WERI-Rb-1 (cell line): ENCODE measurements around the gene MAPK8IP3.

Experiments used
- DNase-seq: peaks from one replicate; pipeline ENCODE4 v3.0.0-alpha.2; 2020
- H3K27ac ChIP-seq: fragments of 250-450 bp; sonication (Bioruptor Pico); 2 replicates; pipeline ENCODE4 v1.5.1; 2020; ENCODE audit warnings: mild to moderate bottlenecking, moderate library complexity
- H3K27me3 ChIP-seq: fragments of 250-450 bp; sonication (Bioruptor Pico); 2 replicates; pipeline ENCODE4 v1.5.1; 2021; ENCODE audit warnings: mild to moderate bottlenecking, low read depth, moderate library complexity; ENCODE audit not compliant: insufficient read depth, severe bottlenecking
- H3K36me3 ChIP-seq: fragments of 250-450 bp; sonication (Bioruptor Pico); 2 replicates; pipeline ENCODE4 v1.5.1; 2020; ENCODE audit warnings: mild to moderate bottlenecking, moderate library complexity
- H3K4me3 ChIP-seq: 2 replicates; pipeline ENCODE4 v1.5.1; 2011; ENCODE audit warnings: low read depth, mild to moderate bottlenecking, control low read depth, low read length
- H3K9me3 ChIP-seq: fragments of 250-450 bp; sonication (Bioruptor Pico); 2 replicates; pipeline ENCODE4 v1.5.1; 2021; ENCODE audit warnings: mild to moderate bottlenecking, moderate library complexity; ENCODE audit not compliant: severe bottlenecking
- TF ChIP-seq, protein P1 (sequence below): IDR thresholded peaks from 2 replicates; pipeline ENCODE4 v1.5.1; 2011; ENCODE audit warnings: low read depth, mild to moderate bottlenecking, control low read depth, inconsistent platforms, low read length

MAPK8IP3 gene

DNA sequence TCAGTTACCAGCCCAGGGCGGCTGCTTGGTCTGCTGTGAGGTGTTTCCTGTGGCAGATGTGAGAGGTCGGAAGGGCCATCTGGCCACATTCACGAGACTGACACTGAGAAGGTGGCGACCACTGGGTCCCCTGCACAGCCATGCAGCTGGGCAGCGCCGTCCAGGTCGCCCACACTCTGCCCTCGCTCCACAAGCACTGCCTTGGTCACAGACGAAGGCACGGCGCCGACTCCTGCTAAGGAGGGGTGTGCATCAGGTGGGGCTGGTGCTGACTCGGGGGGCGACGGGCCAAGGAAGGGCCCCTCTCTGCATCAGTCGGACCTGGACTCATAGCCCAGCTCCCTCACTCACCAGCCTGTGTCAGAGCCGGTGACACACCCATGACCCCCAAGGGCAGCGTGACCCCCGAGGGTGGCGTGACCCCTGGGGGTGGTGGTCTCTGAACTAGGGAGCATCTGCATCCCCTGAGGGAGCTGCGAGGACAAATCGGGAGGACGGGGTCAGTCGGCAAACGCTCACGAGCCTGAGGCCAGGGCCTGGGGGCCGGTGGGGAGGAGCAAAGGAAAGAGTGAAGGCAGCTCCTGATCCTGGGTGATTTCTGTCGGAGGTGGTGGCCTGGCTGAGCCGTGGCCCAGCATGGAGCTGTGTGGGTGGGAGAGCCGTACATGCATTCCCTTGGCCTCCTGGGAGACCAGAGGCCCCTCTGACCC is 34.9 kb downstream of the MAPK8IP3 start:
- H3K36me3 ChIP-seq, result peaks cover 20% of the 10 kb centered on the region

GRCh38 chr16:1741553-1742165 is 35.7 kb downstream of the MAPK8IP3 start:
- TF ChIP-seq, protein P1, sequence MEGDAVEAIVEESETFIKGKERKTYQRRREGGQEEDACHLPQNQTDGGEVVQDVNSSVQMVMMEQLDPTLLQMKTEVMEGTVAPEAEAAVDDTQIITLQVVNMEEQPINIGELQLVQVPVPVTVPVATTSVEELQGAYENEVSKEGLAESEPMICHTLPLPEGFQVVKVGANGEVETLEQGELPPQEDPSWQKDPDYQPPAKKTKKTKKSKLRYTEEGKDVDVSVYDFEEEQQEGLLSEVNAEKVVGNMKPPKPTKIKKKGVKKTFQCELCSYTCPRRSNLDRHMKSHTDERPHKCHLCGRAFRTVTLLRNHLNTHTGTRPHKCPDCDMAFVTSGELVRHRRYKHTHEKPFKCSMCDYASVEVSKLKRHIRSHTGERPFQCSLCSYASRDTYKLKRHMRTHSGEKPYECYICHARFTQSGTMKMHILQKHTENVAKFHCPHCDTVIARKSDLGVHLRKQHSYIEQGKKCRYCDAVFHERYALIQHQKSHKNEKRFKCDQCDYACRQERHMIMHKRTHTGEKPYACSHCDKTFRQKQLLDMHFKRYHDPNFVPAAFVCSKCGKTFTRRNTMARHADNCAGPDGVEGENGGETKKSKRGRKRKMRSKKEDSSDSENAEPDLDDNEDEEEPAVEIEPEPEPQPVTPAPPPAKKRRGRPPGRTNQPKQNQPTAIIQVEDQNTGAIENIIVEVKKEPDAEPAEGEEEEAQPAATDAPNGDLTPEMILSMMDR, result no peak
- no peak for DNase-seq
- peaks cover 20% of the 10 kb centered on the region for H3K36me3 ChIP-seq
- H3K27me3 ChIP-seq, result no peaks in the 10 kb centered on the region
- H3K4me3 ChIP-seq, result no peak overlapping the region
- no peak overlapping the region for H3K27ac ChIP-seq
- no peaks in the 10 kb centered on the region for H3K9me3 ChIP-seq

More for the DNA sequence above, 34.9 kb downstream of the MAPK8IP3 start:
- no peak for DNase-seq
- no peaks in the 10 kb centered on the region for H3K27me3 ChIP-seq
- H3K9me3 ChIP-seq, result no peaks in the 10 kb centered on the region
- H3K4me3 ChIP-seq, result no peak overlapping the region
- TF ChIP-seq, protein P1, result no peak
- H3K27ac ChIP-seq, result no peak overlapping the region

DNA sequence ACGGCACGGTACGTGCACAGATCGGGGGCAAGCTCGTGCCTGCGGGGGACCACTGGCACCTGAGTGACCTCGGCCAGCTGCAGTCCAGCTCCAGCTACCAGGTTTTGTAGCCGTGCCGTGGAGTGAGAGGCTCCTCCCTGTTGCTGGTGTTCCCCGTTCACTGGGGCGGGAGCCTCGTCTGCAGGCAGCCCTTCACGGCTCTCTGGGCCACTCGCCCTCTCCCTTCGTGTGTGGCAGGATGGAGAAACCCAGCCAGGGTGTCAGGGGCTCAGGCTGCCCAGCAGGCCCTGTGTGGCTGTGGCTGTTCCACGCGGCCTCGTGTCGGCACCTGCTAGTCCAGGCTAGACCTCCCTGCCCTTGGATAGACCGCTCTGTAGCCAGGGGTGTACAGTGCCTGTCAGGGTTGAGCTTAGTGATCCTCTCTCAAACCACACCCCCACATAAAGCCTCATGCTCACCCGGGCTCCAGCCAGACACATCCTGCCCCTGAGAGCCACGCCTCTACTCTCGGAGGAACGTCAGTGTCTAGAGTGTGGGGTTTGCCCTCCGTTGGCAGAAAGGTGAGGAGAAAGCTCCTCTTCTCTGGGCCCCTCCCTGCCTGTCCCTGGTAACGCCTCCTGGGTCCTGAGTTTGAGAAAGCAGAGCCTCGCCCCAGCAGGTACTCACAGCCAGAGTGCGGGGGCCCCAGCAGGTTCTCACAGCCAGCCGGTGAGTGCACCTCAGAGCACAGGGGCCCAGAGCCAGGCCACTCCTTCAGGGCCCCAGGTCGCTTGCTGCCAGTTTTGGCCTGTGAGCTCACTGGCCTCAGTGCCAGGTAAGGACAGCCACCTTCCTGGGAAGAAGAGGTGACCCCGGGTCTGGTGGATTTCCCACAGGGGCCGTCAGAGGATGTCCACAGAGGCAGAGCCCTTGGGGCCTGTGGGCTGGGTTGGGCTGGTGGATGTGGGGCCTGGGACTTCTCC is 37.7 kb downstream of the MAPK8IP3 start:
- peaks cover 35% of the 10 kb centered on the region for H3K36me3 ChIP-seq
- no peaks in the 10 kb centered on the region for H3K9me3 ChIP-seq
- no peak overlapping the region for H3K27ac ChIP-seq
- H3K4me3 ChIP-seq, result no peak overlapping the region
- no peak for DNase-seq
- TF ChIP-seq, protein P1, result no peak
- H3K27me3 ChIP-seq, result no peaks in the 10 kb centered on the region

GRCh38 chr16:1744338-1744840 is 38.4 kb downstream of the MAPK8IP3 start:
- no peak overlapping the region for H3K4me3 ChIP-seq
- no peaks in the 10 kb centered on the region for H3K9me3 ChIP-seq
- no peak overlapping the region for H3K27ac ChIP-seq
- no peak for DNase-seq
- H3K36me3 ChIP-seq, result peaks cover 41% of the 10 kb centered on the region
- TF ChIP-seq, protein P1, result no peak
- no peaks in the 10 kb centered on the region for H3K27me3 ChIP-seq

- Histone ChIP-seq H3K27me3 (no peaks in the 10 kb centered on the region), H3K36me3 (peaks cover 44% of the 10 kb centered on the region), H3K27ac (no peak overlapping the region), H3K4me3 (no peak overlapping the region), H3K9me3 (no peaks in the 10 kb centered on the region)
- TF ChIP-seq, protein P1, result no peak
- no peak for DNase-seq
These were observed 39.3 kb downstream of the MAPK8IP3 start for GRCh38 chr16:1745181-1745899.
